Activated effector memory CD4-positive, alpha-beta T cell treated with anti-CD3 and anti-CD28 coated beads, Interleukin-2, amount 50 U/mL, for 16 hours (primary cell): ENCODE results near the gene RAB24.
A peak's percentile ranks its signal among the peaks of the same experiment; 100 is the strongest.

ENCODE experiments used
- DNase-seq: peaks from one replicate; pipeline ENCODE4 v3.0.0-alpha.2; 2020

Gene RAB24

GRCh38 chr5:177332896-177333260 lies 29.4 kb upstream of the RAB24 start:
- no peak for DNase-seq

DNA sequence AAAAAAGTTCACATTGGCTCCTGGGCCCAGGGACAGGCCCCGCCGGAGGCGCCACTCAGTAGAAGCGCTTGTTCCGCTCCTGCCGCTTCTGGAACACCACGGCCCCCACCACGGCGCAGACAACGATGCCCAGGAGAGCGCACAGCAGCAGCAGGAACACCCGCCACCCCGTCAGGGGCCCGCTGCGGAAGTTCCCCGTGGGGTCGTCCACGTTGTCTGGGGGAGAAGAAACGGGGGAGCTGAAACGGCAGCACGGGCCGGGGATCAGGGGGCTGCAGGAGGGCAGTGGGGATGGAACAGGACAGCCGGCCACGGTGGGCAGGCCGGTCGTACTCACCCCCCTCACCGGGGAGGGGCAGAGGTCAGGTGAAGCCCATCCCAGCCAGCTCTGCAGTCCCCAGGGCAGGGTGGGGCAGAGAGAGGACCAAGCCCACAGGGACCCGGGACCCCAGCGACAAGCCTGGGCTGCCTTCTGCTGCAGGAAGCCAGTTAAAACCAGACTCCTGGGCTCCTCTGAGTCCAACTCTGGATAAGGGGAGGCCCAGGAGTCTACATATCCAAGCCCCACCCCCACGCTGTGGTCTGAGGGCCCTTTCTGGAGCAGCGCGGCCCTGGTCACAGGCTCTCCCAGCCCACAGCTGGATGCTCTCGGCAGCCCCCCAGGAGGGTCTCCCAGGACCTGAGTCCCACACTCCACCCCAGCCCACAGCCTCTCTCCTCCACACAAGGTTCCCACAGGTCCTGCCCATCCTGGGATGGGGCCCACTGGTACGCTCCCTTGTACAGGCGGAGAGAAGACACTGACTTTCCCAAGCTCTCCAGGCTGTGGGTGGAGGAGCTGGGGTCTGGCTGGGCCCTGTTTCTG lies 28.7 kb upstream of the RAB24 start:
- no peak for DNase-seq

- DNase-seq, result no peak
Measured at GRCh38 chr5:177330991-177331842, 27.7 kb upstream of the RAB24 start.

- DNase-seq, result no peak
Measured at GRCh38 chr5:177329883-177330282, 26.4 kb upstream of the RAB24 start.

DNA sequence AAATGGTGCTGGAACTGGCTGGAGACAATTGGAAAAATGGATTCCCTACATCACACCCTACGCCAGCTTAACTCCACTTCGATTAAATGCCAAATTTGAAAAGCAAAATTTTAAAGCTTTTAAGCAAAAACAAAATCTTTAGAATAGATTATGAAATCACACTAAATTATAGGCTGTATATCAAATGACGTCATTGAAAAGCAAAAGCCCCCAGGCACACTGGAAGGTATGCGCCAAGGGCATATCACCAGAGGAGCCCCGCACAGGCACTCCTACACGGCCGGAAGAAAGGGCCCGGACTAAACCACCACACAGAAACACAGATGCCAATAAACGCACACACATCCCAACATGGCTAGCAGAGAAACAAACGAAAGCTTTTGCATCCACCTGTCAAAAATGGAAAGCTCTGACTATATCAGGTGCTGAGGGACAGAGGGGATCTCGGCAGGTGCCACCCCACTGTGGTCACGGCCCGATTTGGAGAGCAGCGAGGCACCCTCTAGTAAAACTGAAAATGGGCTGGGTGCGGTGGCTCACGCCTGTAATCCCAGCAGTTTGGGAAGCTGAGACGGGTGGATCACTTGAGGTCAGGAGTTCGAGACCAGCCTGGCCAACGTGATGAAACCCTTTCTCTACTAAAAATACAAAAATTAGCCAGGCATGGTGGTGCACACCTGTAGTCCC lies 25.2 kb upstream of the RAB24 start:
- DNase-seq, result no peak

DNA sequence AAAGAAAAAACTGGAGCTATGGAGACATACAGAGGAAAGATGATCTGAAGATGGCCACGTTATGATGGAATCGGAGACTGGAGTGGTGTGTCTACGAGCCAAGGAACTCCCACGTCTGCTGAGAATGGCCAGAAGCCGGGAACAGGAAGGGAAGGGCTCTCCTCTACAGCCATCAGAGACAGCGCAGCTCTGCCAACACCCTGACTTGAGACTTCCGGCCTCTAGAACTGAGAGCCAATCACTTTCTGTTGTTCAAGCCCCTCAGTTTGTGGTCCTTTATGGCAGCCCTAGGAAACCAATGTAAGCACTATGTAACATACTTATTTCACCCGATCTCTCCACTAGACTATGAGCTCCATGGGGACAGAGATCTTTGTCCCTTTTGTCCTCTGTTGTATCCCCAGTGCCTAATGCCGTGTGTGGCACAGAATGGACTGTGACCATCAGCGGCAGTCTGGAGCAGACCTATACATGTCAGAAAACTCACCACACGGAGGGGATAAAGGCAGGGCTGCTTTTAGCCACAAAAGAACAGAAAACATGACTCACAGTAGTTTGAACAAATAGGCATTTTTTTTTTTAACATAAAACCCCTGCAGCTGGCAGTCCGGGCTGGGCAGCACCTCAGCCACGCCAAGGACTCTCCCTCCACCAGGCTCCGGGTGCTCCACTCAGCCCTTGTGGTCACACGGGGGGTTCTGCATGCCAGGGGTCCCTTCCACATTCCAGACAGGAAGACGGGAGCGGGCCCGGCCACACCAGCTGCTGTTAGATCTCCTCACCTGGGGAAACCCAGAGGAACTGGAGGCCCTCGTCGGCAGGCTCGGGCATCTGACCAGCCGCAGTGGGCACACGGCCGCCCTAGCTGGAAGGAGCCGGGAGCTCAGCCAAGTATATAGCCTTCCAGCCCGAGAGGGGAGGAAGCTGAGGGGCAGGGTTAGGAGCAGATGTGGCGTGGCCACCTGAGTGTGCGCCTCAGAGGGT lies 24.3 kb upstream of the RAB24 start:
- DNase-seq, result no peak

DNA sequence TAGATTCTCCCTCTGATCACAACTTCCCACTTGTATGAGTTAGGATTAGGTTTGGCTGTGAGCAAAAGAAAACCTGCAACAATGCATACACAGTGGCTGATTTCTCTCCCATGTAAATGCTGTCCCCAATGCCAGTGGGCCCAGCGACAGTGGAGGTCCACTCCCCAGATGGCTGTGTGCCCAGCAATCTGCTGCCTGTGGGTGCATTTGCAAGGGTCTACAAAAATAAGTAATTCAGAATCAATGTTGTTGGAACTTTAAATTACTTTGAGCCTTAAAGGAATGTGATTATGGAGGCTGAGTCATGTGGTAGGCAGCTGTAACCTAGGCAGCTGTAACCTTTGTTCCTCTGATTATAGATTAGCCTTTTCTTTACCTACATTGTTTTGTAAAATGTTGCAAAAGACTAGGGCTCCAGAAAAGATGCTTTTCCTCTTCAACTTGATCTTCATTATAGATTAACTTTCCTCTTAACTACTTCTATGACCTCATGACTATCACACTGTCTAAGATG lies 22.4 kb upstream of the RAB24 start:
- no peak for DNase-seq

GRCh38 chr5:177320879-177321278 lies 17.4 kb upstream of the RAB24 start:
- no peak for DNase-seq

GRCh38 chr5:177319913-177320588 lies 16.5 kb upstream of the RAB24 start:
- no peak for DNase-seq

GRCh38 chr5:177317959-177318377 lies 14.4 kb upstream of the RAB24 start:
- peak; percentile 90 for DNase-seq

- DNase-seq, result no peak
Measured at GRCh38 chr5:177316005-177316404, 12.5 kb upstream of the RAB24 start.

- no peak for DNase-seq
Measured at GRCh38 chr5:177315411-177315810, 11.9 kb upstream of the RAB24 start.

GRCh38 chr5:177314376-177315342 lies 11.1 kb upstream of the RAB24 start:
- DNase-seq, result no peak

DNA sequence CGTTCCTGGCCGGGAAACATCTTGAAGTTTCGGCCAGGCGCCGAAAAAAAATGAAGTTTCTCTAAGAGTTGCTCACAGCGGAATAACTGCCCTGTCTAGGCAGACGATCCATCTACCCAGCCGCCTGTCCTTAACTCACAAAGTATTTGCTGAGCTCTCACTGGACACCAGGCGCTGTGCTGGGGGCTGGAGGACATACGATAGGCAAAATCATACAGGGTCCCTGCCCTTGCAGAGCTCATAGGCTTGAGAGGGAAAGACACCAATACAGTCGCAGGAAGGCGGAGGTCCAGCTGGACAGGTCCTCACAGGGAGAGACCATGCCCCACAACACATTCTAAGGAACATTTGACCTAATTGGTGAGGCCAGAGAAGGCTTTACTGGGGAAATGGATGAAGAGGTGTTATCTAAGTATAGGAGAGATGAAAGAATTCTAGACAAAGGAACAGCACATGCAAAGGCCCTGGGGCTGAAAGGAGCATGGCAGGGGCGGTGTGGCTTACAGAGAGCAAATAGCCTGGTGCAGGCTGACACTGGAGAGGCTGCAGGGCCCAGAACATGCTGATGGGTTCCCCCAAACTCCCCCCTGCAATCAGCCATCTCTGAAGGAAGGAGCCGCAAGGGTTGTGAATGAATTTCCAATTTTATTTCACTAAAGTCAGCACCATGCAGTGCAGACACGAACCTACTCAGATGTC lies 10.2 kb upstream of the RAB24 start:
- no peak for DNase-seq

DNA sequence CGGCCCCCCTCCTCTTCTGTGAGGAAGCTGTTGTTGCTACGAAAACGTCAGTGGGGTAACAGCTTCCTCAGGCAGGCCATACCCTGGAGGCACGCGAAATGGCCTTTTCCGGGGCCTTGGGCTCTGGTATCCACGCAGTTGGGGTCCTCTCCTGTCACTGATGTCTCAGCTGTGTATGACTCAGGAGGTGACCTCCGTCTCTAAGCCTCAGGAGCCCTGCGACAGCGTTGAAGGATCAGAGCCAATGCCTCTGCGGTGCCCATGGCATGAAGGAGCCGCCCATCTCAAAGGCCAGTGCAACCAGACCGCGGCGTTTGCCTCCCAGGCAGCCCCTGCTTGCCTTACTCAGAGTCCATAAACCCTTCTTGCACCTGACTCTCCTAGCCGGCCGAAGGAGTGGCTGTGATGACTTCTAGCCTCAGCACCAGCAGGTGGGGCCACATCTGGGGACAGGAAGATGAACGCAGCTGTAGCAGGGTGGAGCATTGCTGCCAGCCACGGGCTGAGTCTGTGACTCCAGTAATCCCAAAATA lies 9.2 kb upstream of the RAB24 start:
- peak; percentile 76 for DNase-seq

GRCh38 chr5:177311723-177312648 lies 8.5 kb upstream of the RAB24 start, which contains the start of gene MXD3:
MXD3 (minus strand) TSS chr5:177311898; CDS start chr5:177311830, 68 bp downstream.
- DNase-seq, result peak; percentile 98

DNA sequence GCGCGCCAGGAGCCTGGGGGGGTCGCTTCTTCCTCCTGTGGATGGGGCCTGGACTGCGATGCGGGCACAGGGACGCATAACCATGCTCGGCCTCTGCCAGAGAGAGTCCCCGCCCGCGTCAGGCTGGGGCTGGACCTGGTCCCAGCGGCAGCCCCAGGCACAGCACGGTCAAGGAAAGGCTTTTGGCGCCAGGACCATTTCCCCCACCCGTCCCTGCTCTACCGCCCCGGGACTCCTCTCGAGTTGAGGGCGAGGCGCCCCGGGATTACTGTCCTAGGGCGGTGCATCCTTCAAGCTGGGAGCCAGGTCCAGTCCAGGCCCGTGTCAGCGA lies 7.8 kb upstream of the RAB24 start:
- peak; percentile 62 for DNase-seq
